ENCODE data around the gene LSM12.
"Not testable (repeated sequence)": the region's sequence is repeated elsewhere in the genome, so short reads cannot be mapped to it uniquely, and the experiment has no call there.

The LSM12 gene

GRCh38 chr17:44043272-44043696, 23.2 kb downstream of the LSM12 start:
- no peaks in the 10 kb centered on the region for H3K27me3 ChIP-seq (ENCODE audit: control insufficient read depth in 2 of 2, insufficient read depth in 2 of 2, low read length in 2 of 2)
- peaks cover 10 to 15% of the 10 kb centered on the region in 2 donors for H3K36me3 ChIP-seq (ENCODE audit: control insufficient read depth in 2 of 2, insufficient read depth in 2 of 2, low read length in 2 of 2)
- no peak overlapping the region for H3K27ac ChIP-seq (ENCODE audit: low read depth in 2 of 2, low read length in 2 of 2)
- no peak overlapping the region for H3K9ac ChIP-seq (ENCODE audit: low read depth in 1 of 2, low read length in 2 of 2)
- no peaks in the 10 kb centered on the region for H3K9me3 ChIP-seq (ENCODE audit: control insufficient read depth in 2 of 2, low read length in 2 of 2)
- no peaks in the 10 kb centered on the region for H3K4me1 ChIP-seq (ENCODE audit: control insufficient read depth in 2 of 2, insufficient read depth in 2 of 2, low read length in 2 of 2)
- H3K4me3 ChIP-seq (ENCODE audit: low read length in 2 of 2): no peak overlapping the region

GRCh38 chr17:44039829-44040635, 26.4 kb downstream of the LSM12 start:
- Histone ChIP-seq H3K36me3 (ENCODE audit: control insufficient read depth in 2 of 2, insufficient read depth in 2 of 2, low read length in 2 of 2) (peaks cover 25 to 28% of the 10 kb centered on the region in 2 donors), H3K4me3 (ENCODE audit: low read length in 2 of 2) (no peak overlapping the region), H3K27ac (ENCODE audit: low read depth in 2 of 2, low read length in 2 of 2) (no peak overlapping the region), H3K27me3 (ENCODE audit: control insufficient read depth in 2 of 2, insufficient read depth in 2 of 2, low read length in 2 of 2) (no peaks in the 10 kb centered on the region), H3K9me3 (ENCODE audit: control insufficient read depth in 2 of 2, low read length in 2 of 2) (no peaks in the 10 kb centered on the region), H3K4me1 (ENCODE audit: control insufficient read depth in 2 of 2, insufficient read depth in 2 of 2, low read length in 2 of 2) (no peaks in the 10 kb centered on the region), H3K9ac (ENCODE audit: low read depth in 1 of 2, low read length in 2 of 2) (no peak overlapping the region)

GRCh38 chr17:44038604-44039011, 27.9 kb downstream of the LSM12 start:
- Histone ChIP-seq H3K4me1 (ENCODE audit: control insufficient read depth in 2 of 2, insufficient read depth in 2 of 2, low read length in 2 of 2) (no peaks in the 10 kb centered on the region), H3K9ac (ENCODE audit: low read depth in 1 of 2, low read length in 2 of 2) (no peak overlapping the region), H3K36me3 (ENCODE audit: control insufficient read depth in 2 of 2, insufficient read depth in 2 of 2, low read length in 2 of 2) (peaks cover 33 to 35% of the 10 kb centered on the region in 2 donors), H3K4me3 (ENCODE audit: low read length in 2 of 2) (no peak overlapping the region), H3K27ac (ENCODE audit: low read depth in 2 of 2, low read length in 2 of 2) (no peak overlapping the region), H3K9me3 (ENCODE audit: control insufficient read depth in 2 of 2, low read length in 2 of 2) (no peaks in the 10 kb centered on the region), H3K27me3 (ENCODE audit: control insufficient read depth in 2 of 2, insufficient read depth in 2 of 2, low read length in 2 of 2) (no peaks in the 10 kb centered on the region)

- Histone ChIP-seq H3K27ac (ENCODE audit: low read depth in 2 of 2, low read length in 2 of 2) (no peak overlapping the region), H3K36me3 (ENCODE audit: control insufficient read depth in 2 of 2, insufficient read depth in 2 of 2, low read length in 2 of 2) (peaks cover 37 to 40% of the 10 kb centered on the region in 2 donors), H3K4me1 (ENCODE audit: control insufficient read depth in 2 of 2, insufficient read depth in 2 of 2, low read length in 2 of 2) (no peaks in the 10 kb centered on the region), H3K27me3 (ENCODE audit: control insufficient read depth in 2 of 2, insufficient read depth in 2 of 2, low read length in 2 of 2) (no peaks in the 10 kb centered on the region), H3K9ac (ENCODE audit: low read depth in 1 of 2, low read length in 2 of 2) (no peak overlapping the region), H3K9me3 (ENCODE audit: control insufficient read depth in 2 of 2, low read length in 2 of 2) (no peaks in the 10 kb centered on the region), H3K4me3 (ENCODE audit: low read length in 2 of 2) (no peak overlapping the region)
These were observed 29.0 kb downstream of the LSM12 start for GRCh38 chr17:44037471-44037870.

- H3K9me3 ChIP-seq (ENCODE audit: control insufficient read depth in 2 of 2, low read length in 2 of 2); H3K27me3 ChIP-seq (ENCODE audit: control insufficient read depth in 2 of 2, insufficient read depth in 2 of 2, low read length in 2 of 2); H3K9ac ChIP-seq (ENCODE audit: low read depth in 1 of 2, low read length in 2 of 2); H3K4me3 ChIP-seq (ENCODE audit: low read length in 2 of 2); H3K4me1 ChIP-seq (ENCODE audit: control insufficient read depth in 2 of 2, insufficient read depth in 2 of 2, low read length in 2 of 2); H3K27ac ChIP-seq (ENCODE audit: low read depth in 2 of 2, low read length in 2 of 2): not testable (repeated sequence)
- peaks cover 38 to 42% of the 10 kb centered on the region in 2 donors for H3K36me3 ChIP-seq (ENCODE audit: control insufficient read depth in 2 of 2, insufficient read depth in 2 of 2, low read length in 2 of 2)
These were observed 31.8 kb downstream of the LSM12 start for GRCh38 chr17:44034688-44035087.

- H3K36me3 ChIP-seq (ENCODE audit: control insufficient read depth in 2 of 2, insufficient read depth in 2 of 2, low read length in 2 of 2): peaks cover 37 to 45% of the 10 kb centered on the region in 2 donors
- no peaks in the 10 kb centered on the region for H3K4me1 ChIP-seq (ENCODE audit: control insufficient read depth in 2 of 2, insufficient read depth in 2 of 2, low read length in 2 of 2)
- no peaks in the 10 kb centered on the region for H3K9me3 ChIP-seq (ENCODE audit: control insufficient read depth in 2 of 2, low read length in 2 of 2)
- no peaks in the 10 kb centered on the region for H3K27me3 ChIP-seq (ENCODE audit: control insufficient read depth in 2 of 2, insufficient read depth in 2 of 2, low read length in 2 of 2)
- no peak overlapping the region for H3K4me3 ChIP-seq (ENCODE audit: low read length in 2 of 2)
- no peak overlapping the region for H3K9ac ChIP-seq (ENCODE audit: low read depth in 1 of 2, low read length in 2 of 2)
- no peak overlapping the region for H3K27ac ChIP-seq (ENCODE audit: low read depth in 2 of 2, low read length in 2 of 2)
These were observed 32.5 kb downstream of the LSM12 start for GRCh38 chr17:44033861-44034408.

- peaks cover 14 to 28% of the 10 kb centered on the region in 2 donors for H3K36me3 ChIP-seq (ENCODE audit: control insufficient read depth in 2 of 2, insufficient read depth in 2 of 2, low read length in 2 of 2)
- no peak overlapping the region for H3K4me3 ChIP-seq (ENCODE audit: low read length in 2 of 2)
- H3K27me3 ChIP-seq (ENCODE audit: control insufficient read depth in 2 of 2, insufficient read depth in 2 of 2, low read length in 2 of 2): no peaks in the 10 kb centered on the region
- H3K9me3 ChIP-seq (ENCODE audit: control insufficient read depth in 2 of 2, low read length in 2 of 2): no peaks in the 10 kb centered on the region
- no peak overlapping the region for H3K9ac ChIP-seq (ENCODE audit: low read depth in 1 of 2, low read length in 2 of 2)
- H3K27ac ChIP-seq (ENCODE audit: low read depth in 2 of 2, low read length in 2 of 2): no peak overlapping the region
- no peaks in the 10 kb centered on the region for H3K4me1 ChIP-seq (ENCODE audit: control insufficient read depth in 2 of 2, insufficient read depth in 2 of 2, low read length in 2 of 2)
These were observed 36.0 kb downstream of the LSM12 start for GRCh38 chr17:44030482-44030881.

GRCh38 chr17:44029736-44030135, 36.7 kb downstream of the LSM12 start:
- no peak overlapping the region for H3K4me3 ChIP-seq (ENCODE audit: low read length in 2 of 2)
- peaks cover 14 to 28% of the 10 kb centered on the region in 2 donors for H3K36me3 ChIP-seq (ENCODE audit: control insufficient read depth in 2 of 2, insufficient read depth in 2 of 2, low read length in 2 of 2)
- H3K27me3 ChIP-seq (ENCODE audit: control insufficient read depth in 2 of 2, insufficient read depth in 2 of 2, low read length in 2 of 2): no peaks in the 10 kb centered on the region
- H3K4me1 ChIP-seq (ENCODE audit: control insufficient read depth in 2 of 2, insufficient read depth in 2 of 2, low read length in 2 of 2): no peaks in the 10 kb centered on the region
- no peak overlapping the region for H3K9ac ChIP-seq (ENCODE audit: low read depth in 1 of 2, low read length in 2 of 2)
- no peak overlapping the region for H3K27ac ChIP-seq (ENCODE audit: low read depth in 2 of 2, low read length in 2 of 2)
- H3K9me3 ChIP-seq (ENCODE audit: control insufficient read depth in 2 of 2, low read length in 2 of 2): no peaks in the 10 kb centered on the region

- Histone ChIP-seq H3K9ac (ENCODE audit: low read depth in 1 of 2, low read length in 2 of 2) (no peak overlapping the region), H3K27me3 (ENCODE audit: control insufficient read depth in 2 of 2, insufficient read depth in 2 of 2, low read length in 2 of 2) (no peaks in the 10 kb centered on the region), H3K9me3 (ENCODE audit: control insufficient read depth in 2 of 2, low read length in 2 of 2) (no peaks in the 10 kb centered on the region), H3K4me1 (ENCODE audit: control insufficient read depth in 2 of 2, insufficient read depth in 2 of 2, low read length in 2 of 2) (no peaks in the 10 kb centered on the region), H3K36me3 (ENCODE audit: control insufficient read depth in 2 of 2, insufficient read depth in 2 of 2, low read length in 2 of 2) (peaks cover 3 to 12% of the 10 kb centered on the region in 2 donors), H3K4me3 (ENCODE audit: low read length in 2 of 2) (no peak overlapping the region), H3K27ac (ENCODE audit: low read depth in 2 of 2, low read length in 2 of 2) (no peak overlapping the region)
These were observed 41.6 kb downstream of the LSM12 start for GRCh38 chr17:44024853-44025252.

- no peaks in the 10 kb centered on the region for H3K4me1 ChIP-seq (ENCODE audit: control insufficient read depth in 2 of 2, insufficient read depth in 2 of 2, low read length in 2 of 2)
- no peaks in the 10 kb centered on the region for H3K27me3 ChIP-seq (ENCODE audit: control insufficient read depth in 2 of 2, insufficient read depth in 2 of 2, low read length in 2 of 2)
- H3K9me3 ChIP-seq (ENCODE audit: control insufficient read depth in 2 of 2, low read length in 2 of 2): no peaks in the 10 kb centered on the region
- H3K9ac ChIP-seq (ENCODE audit: low read depth in 1 of 2, low read length in 2 of 2): no peak overlapping the region
- peaks cover 3 to 12% of the 10 kb centered on the region in 2 donors for H3K36me3 ChIP-seq (ENCODE audit: control insufficient read depth in 2 of 2, insufficient read depth in 2 of 2, low read length in 2 of 2)
- no peak overlapping the region for H3K4me3 ChIP-seq (ENCODE audit: low read length in 2 of 2)
- no peak overlapping the region for H3K27ac ChIP-seq (ENCODE audit: low read depth in 2 of 2, low read length in 2 of 2)
These were observed 42.2 kb downstream of the LSM12 start for GRCh38 chr17:44024271-44024663.

All from mucosa of rectum (tissue), 2 donors.